Measurements from ENCODE around the gene OR1F1.

GRCh38 chr16:3170440-3171180 lies 17.4 kb upstream of the OR1F1 start:
- TF ChIP-seq CTCF (IDR thresholded peaks at IDR 0.05) (no peak), POLR2A (IDR thresholded peaks at IDR 0.05) (no peak)
